Stomach (tissue), 4 donors: ENCODE measurements around the gene SH3RF3.

Experiments
- CTCF ChIP-seq, 7 experiments: fragments of 450-650 bp in 4 of 7; fragments of 200-600 bp in 3 of 7; sonication (generic) in 3 of 7; IDR thresholded peaks; one replicate each; pipeline ENCODE4 v1.5.1; 2016 to 2019; ENCODE audit warnings: antibody characterized with exemption in 7 of 7, control low read depth in 2 of 7, mild to moderate bottlenecking in 1 of 7
- POLR2A ChIP-seq, 4 donors: fragments of 450-650 bp; IDR thresholded peaks; one replicate each; pipeline ENCODE4 v1.6.1; 2016; ENCODE audit warnings: antibody characterized with exemption in 4 of 4, control low read depth in 2 of 4, mild to moderate bottlenecking in 1 of 4, moderate library complexity in 1 of 4
- POLR2AphosphoS5 ChIP-seq, 3 donors: sonication (generic); formaldehyde crosslinking; IDR thresholded peaks; one replicate each; pipeline ENCODE4 v1.6.1; 2016; ENCODE audit warnings: antibody characterized with exemption in 3 of 3

GRCh38 chr2:109501461-109501860, 372.5 kb downstream of the SH3RF3 start:
- TF ChIP-seq CTCF (IDR thresholded peaks at IDR 0.05) = no peak
- no peak for TF ChIP-seq POLR2A (IDR thresholded peaks at IDR 0.05)
- no peak for TF ChIP-seq POLR2AphosphoS5 (IDR thresholded peaks at IDR 0.05)
